Gastroesophageal sphincter (tissue), 4 donors: ENCODE results near the gene CHD5. TPM values are rescaled to one million over a fixed set of nuclear protein-coding genes. Genes with fewer than 3 reads are reported as not detected.

Experiments used
- ATAC-seq: fragments of 150-250 bp; one replicate; pipeline ENCODE4 v1.9.1; 2016; ENCODE audit warnings: mild to moderate bottlenecking, moderate library complexity
- H3K27ac ChIP-seq, 4 donors: fragments of 200-600 bp; sonication (generic) in 3 of 4; 1 replicate in 3 of 4; 2 replicates in 1 of 4; pipeline ENCODE4 v1.5.1; 2016 to 2019
- H3K27me3 ChIP-seq: fragments of 200-600 bp; sonication (generic); one replicate; pipeline ENCODE4 v1.5.1; 2019
- H3K36me3 ChIP-seq, 2 donors: fragments of 200-600 bp; sonication (generic); one replicate each; pipeline ENCODE4 v1.5.1; 2019; ENCODE audit warnings: control low read depth in 1 of 2
- H3K4me1 ChIP-seq, 3 donors: fragments of 200-600 bp; sonication (generic); 1 replicate in 2 of 3; 2 replicates in 1 of 3; pipeline ENCODE4 v1.5.1; 2016 to 2019; ENCODE audit warnings: control low read depth in 2 of 3
- H3K4me3 ChIP-seq, 2 donors: fragments of 200-600 bp; sonication (generic); one replicate each; pipeline ENCODE4 v1.5.1; 2019; ENCODE audit warnings: mild to moderate bottlenecking in 1 of 2, moderate library complexity in 1 of 2
- H3K9me3 ChIP-seq, 3 donors: fragments of 200-600 bp; sonication (generic); one replicate each; pipeline ENCODE4 v1.5.1; 2017 to 2019; ENCODE audit warnings: control low read depth in 2 of 3
- EP300 ChIP-seq: sonication (generic); formaldehyde crosslinking; IDR thresholded peaks from one replicate; pipeline ENCODE4 v1.6.1; 2017; ENCODE audit warnings: antibody characterized with exemption, mild to moderate bottlenecking
- POLR2A ChIP-seq, 2 donors: fragments of 450-650 bp; IDR thresholded peaks; one replicate each; pipeline ENCODE4 v1.6.1; 2017; ENCODE audit warnings: antibody characterized with exemption in 2 of 2, mild to moderate bottlenecking in 2 of 2, moderate library complexity in 1 of 2
- POLR2AphosphoS5 ChIP-seq: sonication (generic); formaldehyde crosslinking; IDR thresholded peaks from one replicate; pipeline ENCODE4 v1.6.1; 2017; ENCODE audit warnings: antibody characterized with exemption
- WGBS, 2 donors: methylation state at CpG; one replicate each; pipeline ENCODE4 v1.1.5; 2018; ENCODE audit warnings: low coverage in 1 of 2; 5-methylcytosine and 5-hydroxymethylcytosine counted together
- total RNA-seq, 4 donors: library from RNA; depleted of rRNA; stranded (reverse); fragments of >200 nt; gene quantifications; one replicate each; pipeline ENCODE4 v1.1.0, GENCODE V29; 2016
- TF ChIP-seq, protein P1 (sequence below), 4 experiments: fragments of 200-600 bp in 2 of 4; fragments of 450-650 bp in 2 of 4; sonication (generic) in 1 of 4; IDR thresholded peaks; one replicate each; pipeline ENCODE4 v1.5.1; 2017 to 2019; ENCODE audit warnings: antibody characterized with exemption in 4 of 4, mild to moderate bottlenecking in 2 of 4, moderate library complexity in 2 of 4

Gene CHD5
- total RNA-seq, 4 donors from 2014 or later: 4.4 to 34.9 (median 9.2) TPM

DNA sequence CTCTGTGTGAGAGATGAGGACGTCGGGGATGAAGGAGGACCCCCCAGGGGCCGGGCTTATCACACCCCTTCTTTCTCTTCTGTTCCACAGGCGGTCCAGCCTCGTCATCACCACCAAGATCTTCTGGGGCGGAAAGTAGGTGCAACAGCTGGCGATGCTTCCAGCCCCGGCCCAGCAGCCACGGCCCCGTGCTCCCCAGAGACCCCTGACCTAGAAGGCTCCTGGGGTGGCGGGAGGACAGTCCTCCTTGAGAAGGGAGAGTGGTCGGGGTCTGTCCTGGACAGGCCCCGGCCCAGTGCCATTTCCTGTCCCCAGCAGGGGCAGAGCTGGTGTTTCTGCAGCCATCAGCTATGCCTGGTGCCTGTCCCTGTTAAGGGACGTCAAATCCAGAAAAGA is 92.7 kb downstream of the CHD5 start:
- Histone ChIP-seq H3K4me3 (no peak overlapping the region), H3K27ac (no peak overlapping the region), H3K4me1 (peaks cover 0 to 18% (median 0%) of the 10 kb centered on the region in 3 donors), H3K36me3 (peaks cover 0 to 9% of the 10 kb centered on the region in 2 donors), H3K27me3 (no peaks in the 10 kb centered on the region), H3K9me3 (no peaks in the 10 kb centered on the region)
- 60 to 68% methylated on average over 2 to 3 of the region's 14 CpGs for WGBS, 2 donors
- no peak for ATAC-seq
- TF ChIP-seq POLR2AphosphoS5 (no peak), POLR2A (IDR thresholded peaks at IDR 0.05) (no peak), EP300 (no peak)
- TF ChIP-seq, protein P1, sequence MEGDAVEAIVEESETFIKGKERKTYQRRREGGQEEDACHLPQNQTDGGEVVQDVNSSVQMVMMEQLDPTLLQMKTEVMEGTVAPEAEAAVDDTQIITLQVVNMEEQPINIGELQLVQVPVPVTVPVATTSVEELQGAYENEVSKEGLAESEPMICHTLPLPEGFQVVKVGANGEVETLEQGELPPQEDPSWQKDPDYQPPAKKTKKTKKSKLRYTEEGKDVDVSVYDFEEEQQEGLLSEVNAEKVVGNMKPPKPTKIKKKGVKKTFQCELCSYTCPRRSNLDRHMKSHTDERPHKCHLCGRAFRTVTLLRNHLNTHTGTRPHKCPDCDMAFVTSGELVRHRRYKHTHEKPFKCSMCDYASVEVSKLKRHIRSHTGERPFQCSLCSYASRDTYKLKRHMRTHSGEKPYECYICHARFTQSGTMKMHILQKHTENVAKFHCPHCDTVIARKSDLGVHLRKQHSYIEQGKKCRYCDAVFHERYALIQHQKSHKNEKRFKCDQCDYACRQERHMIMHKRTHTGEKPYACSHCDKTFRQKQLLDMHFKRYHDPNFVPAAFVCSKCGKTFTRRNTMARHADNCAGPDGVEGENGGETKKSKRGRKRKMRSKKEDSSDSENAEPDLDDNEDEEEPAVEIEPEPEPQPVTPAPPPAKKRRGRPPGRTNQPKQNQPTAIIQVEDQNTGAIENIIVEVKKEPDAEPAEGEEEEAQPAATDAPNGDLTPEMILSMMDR (IDR thresholded peaks at IDR 0.05): no peak

DNA sequence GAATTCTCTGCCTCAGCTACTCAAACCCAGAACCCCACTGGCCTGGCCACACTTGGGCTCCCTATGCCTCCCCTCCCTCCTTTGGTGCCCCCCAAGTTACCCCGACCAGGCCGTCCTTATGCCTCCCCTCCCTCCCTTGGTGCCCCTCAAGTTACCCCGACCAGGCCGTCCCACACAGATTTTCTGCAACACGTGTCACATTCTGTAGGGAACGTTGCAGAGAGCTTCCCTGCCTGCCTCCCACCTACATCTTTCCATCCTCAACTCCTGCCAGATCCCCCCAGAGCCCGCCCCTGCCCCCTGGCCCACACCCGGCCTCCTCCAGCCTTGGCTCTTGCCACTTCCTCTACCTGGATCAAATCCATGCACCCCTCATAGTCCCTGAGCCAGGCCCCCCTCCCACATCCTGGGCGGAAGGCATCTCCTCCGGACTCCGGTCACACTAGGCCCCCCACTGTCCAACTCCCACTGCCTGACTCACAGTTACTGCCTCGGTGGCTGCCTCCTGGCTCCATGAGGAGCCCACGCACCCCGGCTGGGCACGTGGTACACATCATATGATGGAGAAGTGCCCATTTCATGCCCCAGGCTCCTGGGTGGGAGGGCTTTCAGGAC is 93.3 kb downstream of the CHD5 start:
- H3K36me3 ChIP-seq: peaks cover 0 to 9% of the 10 kb centered on the region in 2 donors
- no peak overlapping the region for H3K27ac ChIP-seq
- TF ChIP-seq POLR2A (IDR thresholded peaks at IDR 0.05) (no peak), POLR2AphosphoS5 (no peak), EP300 (no peak)
- TF ChIP-seq, protein P1 (IDR thresholded peaks at IDR 0.05): no peak
- ATAC-seq: no peak
- H3K4me3 ChIP-seq: no peak overlapping the region
- WGBS, 2 donors: 67 to 80% methylated on average over 2 to 6 of the region's 15 CpGs
- H3K27me3 ChIP-seq: no peaks in the 10 kb centered on the region
- H3K4me1 ChIP-seq: peaks cover 0 to 22% (median 0%) of the 10 kb centered on the region in 3 donors
- H3K9me3 ChIP-seq: no peaks in the 10 kb centered on the region

DNA sequence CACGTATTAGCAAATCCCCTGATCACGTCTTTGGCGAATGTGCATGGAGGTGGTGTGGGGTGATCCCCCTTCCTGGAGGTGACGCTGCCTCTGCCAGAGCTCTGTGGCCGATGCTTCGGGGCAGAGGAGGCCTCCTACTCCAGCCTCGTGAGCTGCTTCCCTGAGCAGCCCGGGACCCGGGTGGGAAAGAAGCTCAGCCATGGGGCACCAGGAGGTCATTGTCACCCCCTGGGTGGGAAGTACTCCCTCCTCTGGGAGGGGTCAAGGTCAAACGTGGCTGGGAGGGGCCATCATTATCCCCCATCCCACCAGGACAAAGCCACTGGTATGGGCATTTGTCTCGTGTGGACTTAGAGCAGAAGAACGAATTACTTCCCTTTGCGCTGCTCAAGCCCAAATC is 93.8 kb downstream of the CHD5 start:
- no peak overlapping the region for H3K4me3 ChIP-seq

DNA sequence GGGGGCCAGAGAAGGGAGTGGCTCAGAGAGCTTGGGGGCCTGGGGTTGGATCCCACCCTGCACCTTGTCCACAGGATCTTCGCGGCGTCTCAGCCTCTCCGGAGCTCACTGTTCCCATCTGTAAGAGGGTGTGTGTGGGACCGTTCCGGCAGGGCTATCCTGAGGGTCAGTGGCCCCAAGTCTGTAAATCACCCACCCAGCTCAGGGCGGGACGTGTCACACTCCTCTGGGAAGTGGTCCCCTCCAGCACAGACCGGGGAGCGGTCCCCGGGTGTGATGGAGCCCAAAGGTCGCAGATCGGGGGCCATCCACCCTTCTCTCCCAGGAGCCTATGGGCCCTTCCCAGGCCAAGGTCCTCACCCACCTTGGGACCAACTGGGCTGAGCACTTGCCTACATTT is 94.5 kb downstream of the CHD5 start:
- ATAC-seq: no peak
- TF ChIP-seq EP300 (no peak), POLR2A (IDR thresholded peaks at IDR 0.05) (no peak), POLR2AphosphoS5 (no peak)
- TF ChIP-seq, protein P1 (IDR thresholded peaks at IDR 0.05): no peak
- 96 to 98% methylated on average over 4 to 7 of the region's 13 CpGs for WGBS, 2 donors

More for the DNA sequence above, 93.8 kb downstream of the CHD5 start:
- no peaks in the 10 kb centered on the region for H3K9me3 ChIP-seq
- TF ChIP-seq EP300 (no peak), POLR2AphosphoS5 (no peak), POLR2A (IDR thresholded peaks at IDR 0.05) (no peak)
- TF ChIP-seq, protein P1 (IDR thresholded peaks at IDR 0.05): no peak
- ATAC-seq: no peak
- peaks cover 0 to 9% of the 10 kb centered on the region in 2 donors for H3K36me3 ChIP-seq
- no peaks in the 10 kb centered on the region for H3K27me3 ChIP-seq
- H3K4me1 ChIP-seq: peaks cover 0 to 25% (median 0%) of the 10 kb centered on the region in 3 donors
- no peak overlapping the region for H3K27ac ChIP-seq
- WGBS, 2 donors: 71 to 90% methylated on average over 2 to 5 of the region's 13 CpGs

More for the DNA sequence above, 94.5 kb downstream of the CHD5 start:
- H3K9me3 ChIP-seq: no peaks in the 10 kb centered on the region
- no peak overlapping the region for H3K4me3 ChIP-seq
- H3K27me3 ChIP-seq: no peaks in the 10 kb centered on the region
- H3K4me1 ChIP-seq: peaks cover 0 to 25% (median 0%) of the 10 kb centered on the region in 3 donors
- peaks cover 0 to 14% of the 10 kb centered on the region in 2 donors for H3K36me3 ChIP-seq
- no peak overlapping the region for H3K27ac ChIP-seq
